ENCODE data around the gene XCL1.
"Not testable (repeated sequence)": the region's sequence is repeated elsewhere in the genome, so short reads cannot be mapped to it uniquely, and the experiment has no call there.

DNA sequence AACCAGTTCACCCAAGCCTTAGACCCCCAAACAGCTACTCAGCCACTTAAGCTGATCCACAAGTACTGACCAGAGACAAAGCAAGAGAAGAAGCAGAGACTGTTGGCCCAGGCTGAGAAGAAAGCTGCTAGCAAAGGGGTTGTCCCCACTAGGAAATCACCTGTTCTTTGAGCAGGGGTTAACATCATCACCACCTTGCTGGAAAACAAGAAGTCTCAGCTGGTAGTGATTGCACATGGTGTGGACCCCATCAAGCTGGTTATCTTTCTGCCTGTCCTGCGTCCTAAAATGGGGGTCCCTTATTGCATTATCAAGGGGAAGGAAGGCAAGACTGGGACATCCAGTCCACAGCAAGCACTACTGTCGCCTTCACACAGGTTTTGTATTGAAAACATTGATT lies 33.4 kb upstream of the XCL1 start:
- TF ChIP-seq, protein P1, sequence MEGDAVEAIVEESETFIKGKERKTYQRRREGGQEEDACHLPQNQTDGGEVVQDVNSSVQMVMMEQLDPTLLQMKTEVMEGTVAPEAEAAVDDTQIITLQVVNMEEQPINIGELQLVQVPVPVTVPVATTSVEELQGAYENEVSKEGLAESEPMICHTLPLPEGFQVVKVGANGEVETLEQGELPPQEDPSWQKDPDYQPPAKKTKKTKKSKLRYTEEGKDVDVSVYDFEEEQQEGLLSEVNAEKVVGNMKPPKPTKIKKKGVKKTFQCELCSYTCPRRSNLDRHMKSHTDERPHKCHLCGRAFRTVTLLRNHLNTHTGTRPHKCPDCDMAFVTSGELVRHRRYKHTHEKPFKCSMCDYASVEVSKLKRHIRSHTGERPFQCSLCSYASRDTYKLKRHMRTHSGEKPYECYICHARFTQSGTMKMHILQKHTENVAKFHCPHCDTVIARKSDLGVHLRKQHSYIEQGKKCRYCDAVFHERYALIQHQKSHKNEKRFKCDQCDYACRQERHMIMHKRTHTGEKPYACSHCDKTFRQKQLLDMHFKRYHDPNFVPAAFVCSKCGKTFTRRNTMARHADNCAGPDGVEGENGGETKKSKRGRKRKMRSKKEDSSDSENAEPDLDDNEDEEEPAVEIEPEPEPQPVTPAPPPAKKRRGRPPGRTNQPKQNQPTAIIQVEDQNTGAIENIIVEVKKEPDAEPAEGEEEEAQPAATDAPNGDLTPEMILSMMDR (IDR thresholded peaks at IDR 0.05) = not testable (repeated sequence)
- not testable (repeated sequence) for TF ChIP-seq POLR2A (IDR thresholded peaks at IDR 0.05)
